Spleen (tissue), 11 donors: ENCODE results near the gene TMEM135. TPM values are rescaled to one million over a fixed set of nuclear protein-coding genes. Genes with fewer than 3 reads are reported as not detected.

Source experiments
- DNase-seq: peaks from one replicate; pipeline ENCODE4 v3.0.0-alpha.2; 2020
- H3K27ac ChIP-seq, 8 donors: fragments of 200-600 bp; sonication (generic) in 7 of 8; 1 replicate in 4 of 8; 2 replicates in 4 of 8; pipeline versions ENCODE4 v1.5.0 to v1.8.0; 2016 to 2021; ENCODE audit warnings: inconsistent platforms in 4 of 8, mild to moderate bottlenecking in 4 of 8, moderate library complexity in 1 of 8
- H3K27me3 ChIP-seq, 7 donors: fragments of 200-600 bp; sonication (generic) in 6 of 7; replicated peaks in 1 of 7; 1 replicate in 4 of 7; 2 replicates in 3 of 7; pipeline versions ENCODE4 v1.5.0 to v1.8.0; 2016 to 2021; ENCODE audit warnings: inconsistent platforms in 3 of 7, mild to moderate bottlenecking in 1 of 7
- H3K36me3 ChIP-seq, 6 donors: fragments of 200-600 bp; sonication (generic) in 5 of 6; 1 replicate in 4 of 6; 2 replicates in 2 of 6; pipeline versions ENCODE4 v1.5.0 to v1.8.0; 2016 to 2021; ENCODE audit warnings: inconsistent platforms in 2 of 6
- H3K4me1 ChIP-seq, 6 donors: fragments of 200-600 bp; sonication (generic) in 5 of 6; 1 replicate in 3 of 6; 2 replicates in 3 of 6; pipeline versions ENCODE4 v1.5.0 to v1.8.0; 2016 to 2021; ENCODE audit warnings: inconsistent platforms in 3 of 6
- H3K4me3 ChIP-seq, 8 donors: fragments of 200-600 bp; sonication (generic) in 7 of 8; 1 replicate in 4 of 8; 2 replicates in 4 of 8; pipeline versions ENCODE4 v1.5.0 to v1.8.0; 2016 to 2021; ENCODE audit warnings: inconsistent platforms in 4 of 8, mild to moderate bottlenecking in 4 of 8, moderate library complexity in 2 of 8
- H3K9me3 ChIP-seq, 8 donors: fragments of 200-600 bp; sonication (generic) in 7 of 8; 1 replicate in 4 of 8; 2 replicates in 4 of 8; pipeline versions ENCODE4 v1.5.0 to v1.8.0; 2016 to 2021; ENCODE audit warnings: inconsistent platforms in 4 of 8
- CTCF ChIP-seq, 11 experiments: fragments of 200-600 bp in 7 of 11; fragments of 450-650 bp in 4 of 11; sonication (generic) in 4 of 11; IDR thresholded peaks in 8 of 11; conservative IDR thresholded peaks in 3 of 11; 1 replicate in 7 of 11; 2 replicates in 4 of 11; pipeline versions ENCODE4 v1.4.0 to v1.8.0; 2016 to 2021; ENCODE audit warnings: antibody characterized with exemption in 11 of 11, inconsistent platforms in 4 of 11, mild to moderate bottlenecking in 1 of 11
- POLR2A ChIP-seq, 3 donors: fragments of 450-650 bp; IDR thresholded peaks; one replicate each; pipeline ENCODE4 v1.5.1; 2017; ENCODE audit warnings: antibody characterized with exemption in 3 of 3, mild to moderate bottlenecking in 1 of 3
- POLR2AphosphoS5 ChIP-seq, 3 donors: sonication (generic); formaldehyde crosslinking; IDR thresholded peaks; one replicate each; pipeline ENCODE4 v1.5.1; 2017; ENCODE audit warnings: antibody characterized with exemption in 3 of 3
- WGBS, 5 donors: extraction: QIAGEN DNeasy Blood & Tissue Kit in 3 of 5; methylation state at CpG; one replicate each; pipeline versions ENCODE4 v1.1.5 to v1.1.7; 2013 to 2018; 5-methylcytosine and 5-hydroxymethylcytosine counted together
- intact Hi-C: fragments of 100-400 bp; cut with DNase I; formaldehyde crosslinking; loops from one replicate; pipeline ENCODE4 v1.15.0; 2023; ENCODE audit warnings: low total_unique reads
- polyA plus RNA-seq, 3 donors: library from polyadenylated mRNA; stranded (reverse); fragments of 200-250 nt; gene quantifications; one replicate each; pipeline ENCODE4 v1.2.1, GENCODE V29; 2013
- total RNA-seq, 7 donors: library from RNA; depleted of rRNA in 3 of 7; stranded (reverse); fragments of >200 nt in 3 of 7; fragmentation: NEBNext Ultra II Directional in 4 of 7; extraction: Animal tissue kit (Norgen Biotek cat#: 25700) in 4 of 7; gene quantifications; one replicate each; pipeline versions ENCODE4 v1.1.0 to v1.2.1, GENCODE V29; 2016 to 2021
- donor health status: healthy with polysubstance abuse.
- donor health status: DM: no; HTN: no; CAD: no; lungs with moderate emphysema.
- donor health status: DM: no; HTN: no; CAD: no.
- donor health status: Bipolar disorder and iron deficiency.
- donor health status: healthy.
- donor health status: DM: no; HTN: no; CAD: no.
- donor health status: DM: yes; HTN: yes; CAD: no.

TMEM135 gene
- total and polyA plus RNA-seq, 10 donors = 3.5 to 31.7 (median 20.7) TPM

DNA sequence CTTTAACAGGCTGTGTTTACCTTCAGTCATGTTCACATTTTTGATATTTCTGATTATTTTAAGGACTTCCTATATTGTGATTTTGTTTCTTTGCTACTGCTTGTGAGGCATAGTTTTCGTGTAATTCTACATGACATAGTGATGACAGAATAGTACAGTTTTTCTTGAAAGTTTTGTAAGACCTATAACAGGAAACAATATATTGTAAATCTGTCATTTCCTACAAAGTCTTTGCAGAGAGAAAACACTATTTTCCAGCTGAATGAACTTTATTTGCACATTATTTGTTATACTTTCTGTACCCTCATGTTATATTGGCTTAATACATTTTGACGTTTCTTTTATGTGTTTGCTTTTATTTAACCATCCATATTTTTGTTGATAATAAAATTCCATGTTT is 191.1 kb downstream of the TMEM135 start:
- Histone ChIP-seq H3K27ac (no peak overlapping the region), H3K9me3 (peaks cover 0 to 26% (median 21%) of the 10 kb centered on the region in 8 donors), H3K4me1 (no peaks in the 10 kb centered on the region), H3K36me3 (no peaks in the 10 kb centered on the region), H3K27me3 (no peaks in the 10 kb centered on the region), H3K4me3 (no peak overlapping the region)
- TF ChIP-seq CTCF (IDR thresholded peaks at IDR 0.05 in 8 of 11, conservative IDR thresholded peaks at IDR 0.05 in 3 of 11) = no peak
- TF ChIP-seq POLR2A (IDR thresholded peaks at IDR 0.05) = no peak
- no peak for TF ChIP-seq POLR2AphosphoS5 (IDR thresholded peaks at IDR 0.05)
- no peak for DNase-seq
- WGBS, 5 donors = 61 to 83% (median 80%) methylated on average over 2 of the region's 2 CpGs
- intact Hi-C loops = no loop called here

DNA sequence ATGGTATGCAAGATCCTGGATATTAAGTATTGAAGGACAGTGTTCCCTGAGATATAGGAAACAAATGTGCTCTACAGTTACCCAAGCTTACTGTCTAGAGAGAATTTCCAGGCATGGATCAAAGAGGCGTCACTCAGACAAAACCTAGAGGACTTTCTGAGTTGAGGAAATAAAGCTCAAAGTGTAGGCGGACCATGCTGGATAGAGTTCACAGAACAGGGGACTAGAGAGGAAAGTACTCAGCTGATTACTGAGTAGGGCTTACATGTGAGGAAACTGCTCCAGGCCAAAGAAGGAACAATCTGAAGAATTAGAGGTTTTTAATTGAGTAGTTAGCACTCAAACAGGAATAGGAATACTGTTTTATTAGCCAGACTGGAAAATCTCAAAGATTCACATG is 193.3 kb downstream of the TMEM135 start:
- Histone ChIP-seq H3K36me3 (no peaks in the 10 kb centered on the region), H3K27me3 (no peaks in the 10 kb centered on the region), H3K9me3 (peaks cover 0 to 26% (median 21%) of the 10 kb centered on the region in 8 donors), H3K4me3 (no peak overlapping the region), H3K27ac (no peak overlapping the region), H3K4me1 (no peaks in the 10 kb centered on the region)
- WGBS, 5 donors = 95 to 100% (median 97%) methylated on average over 2 of the region's 2 CpGs
- no peak for DNase-seq
- no peak for TF ChIP-seq CTCF (IDR thresholded peaks at IDR 0.05 in 8 of 11, conservative IDR thresholded peaks at IDR 0.05 in 3 of 11)
- TF ChIP-seq POLR2A (IDR thresholded peaks at IDR 0.05) = no peak
- TF ChIP-seq POLR2AphosphoS5 (IDR thresholded peaks at IDR 0.05) = no peak
- intact Hi-C loops = no loop called here

DNA sequence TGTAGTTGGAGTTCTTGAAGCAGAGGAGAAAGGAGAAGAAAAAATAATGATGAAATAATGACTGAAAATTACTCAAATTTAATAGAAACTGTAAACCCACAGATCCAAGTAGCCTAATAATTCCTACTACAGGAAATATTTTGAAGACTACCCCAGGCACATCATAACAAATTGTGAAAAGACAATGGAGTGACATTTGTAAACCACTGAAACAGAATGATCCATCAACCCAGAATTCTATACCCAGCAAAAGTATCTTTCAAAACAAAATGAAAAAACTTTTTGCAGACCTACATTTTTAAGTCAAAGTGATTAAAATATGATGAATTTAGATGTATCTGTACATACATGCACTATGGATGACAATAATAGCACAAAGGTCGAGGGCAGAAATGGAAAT is 194.6 kb downstream of the TMEM135 start:
- intact Hi-C loops = no loop called here
- TF ChIP-seq POLR2AphosphoS5 (IDR thresholded peaks at IDR 0.05) (no peak), CTCF (IDR thresholded peaks at IDR 0.05 in 8 of 11, conservative IDR thresholded peaks at IDR 0.05 in 3 of 11) (no peak), POLR2A (IDR thresholded peaks at IDR 0.05) (no peak)
- Histone ChIP-seq H3K9me3 (peaks cover 0 to 26% (median 21%) of the 10 kb centered on the region in 8 donors), H3K4me1 (no peaks in the 10 kb centered on the region), H3K27me3 (no peaks in the 10 kb centered on the region), H3K27ac (no peak overlapping the region), H3K36me3 (no peaks in the 10 kb centered on the region), H3K4me3 (no peak overlapping the region)
- WGBS, 5 donors = 89 to 96% (median 95%) methylated on average over 1 of the region's 1 CpG
- no peak for DNase-seq

- no peak for DNase-seq
- Histone ChIP-seq H3K4me3 (no peak overlapping the region), H3K27me3 (no peaks in the 10 kb centered on the region), H3K4me1 (no peaks in the 10 kb centered on the region), H3K36me3 (no peaks in the 10 kb centered on the region), H3K27ac (no peak overlapping the region), H3K9me3 (peaks cover 0 to 26% (median 21%) of the 10 kb centered on the region in 8 donors)
- no peak for TF ChIP-seq CTCF (IDR thresholded peaks at IDR 0.05 in 8 of 11, conservative IDR thresholded peaks at IDR 0.05 in 3 of 11)
- TF ChIP-seq POLR2A (IDR thresholded peaks at IDR 0.05) = no peak
- no peak for TF ChIP-seq POLR2AphosphoS5 (IDR thresholded peaks at IDR 0.05)
- intact Hi-C loops = no loop called here
- 89 to 98% (median 95%) methylated on average over 1 of the region's 1 CpG for WGBS, 5 donors
These were observed 197.6 kb downstream of the TMEM135 start for GRCh38 chr11:87235366-87235765.
